Measurements from ENCODE around the gene UBTD2. TPM values are rescaled to one million over a fixed set of nuclear protein-coding genes. Genes with fewer than 3 reads are reported as not detected.

UBTD2 gene
- total and polyA plus RNA-seq, 2 donors from 2014 or later = 12.9 to 17.8 TPM

GRCh38 chr5:172285226-172286143 is 1.9 kb upstream of the UBTD2 start:
- FAIRE-seq = no peak
- TF ChIP-seq CTCF (IDR thresholded peaks at IDR 0.05; ENCODE audit: borderline replicate concordance, extremely low read depth, insufficient read depth) = no peak
- intact Hi-C loops (cut with DNase I) = no loop called here
- H3K9me3 ChIP-seq (ENCODE audit: control insufficient read depth in 2 of 3, insufficient read depth in 1 of 3, low read length in 3 of 3) = no peaks in the 10 kb centered on the region
- peaks cover 0 to 7% (median 3%) of the 10 kb centered on the region in 3 donors for H3K4me1 ChIP-seq (ENCODE audit: control insufficient read depth in 2 of 3, insufficient read depth in 2 of 3, low read depth in 1 of 3, low read length in 3 of 3)
- H3K4me3 ChIP-seq (ENCODE audit: low read length in 3 of 3) = no peak overlapping the region
- DNase-seq = no peak
- H3K27ac ChIP-seq (ENCODE audit: low read depth in 2 of 2, low read length in 2 of 2) = no peak overlapping the region
- H3K9ac ChIP-seq (ENCODE audit: low read length in 3 of 3) = no peak overlapping the region
- H3K27me3 ChIP-seq (ENCODE audit: control insufficient read depth, insufficient read depth, low read length) = no peaks in the 10 kb centered on the region
- no peaks in the 10 kb centered on the region for H3K36me3 ChIP-seq (ENCODE audit: control insufficient read depth in 2 of 3, insufficient read depth in 3 of 3, low read length in 3 of 3)

GRCh38 chr5:172284611-172284980 is 1.0 kb upstream of the UBTD2 start:
- Histone ChIP-seq H3K27ac (ENCODE audit: low read depth in 2 of 2, low read length in 2 of 2) (peak overlapping the region; percentile 32 to 48), H3K9me3 (ENCODE audit: control insufficient read depth in 2 of 3, insufficient read depth in 1 of 3, low read length in 3 of 3) (no peaks in the 10 kb centered on the region), H3K9ac (ENCODE audit: low read length in 3 of 3) (peak overlapping the region; percentile 51 to 84 (median 59)), H3K27me3 (ENCODE audit: control insufficient read depth, insufficient read depth, low read length) (no peaks in the 10 kb centered on the region), H3K36me3 (ENCODE audit: control insufficient read depth in 2 of 3, insufficient read depth in 3 of 3, low read length in 3 of 3) (no peaks in the 10 kb centered on the region), H3K4me1 (ENCODE audit: control insufficient read depth in 2 of 3, insufficient read depth in 2 of 3, low read depth in 1 of 3, low read length in 3 of 3) (peaks cover 0 to 7% (median 3%) of the 10 kb centered on the region in 3 donors), H3K4me3 (ENCODE audit: low read length in 3 of 3) (peak overlapping the region; percentile 74 to 90 (median 74))
- DNase-seq (peak in 2 of 5 donors; percentile 38 to 63), FAIRE-seq (no peak)
- TF ChIP-seq CTCF (IDR thresholded peaks at IDR 0.05; ENCODE audit: borderline replicate concordance, extremely low read depth, insufficient read depth) = no peak
- intact Hi-C loops (cut with DNase I) = no loop called here

GRCh38 chr5:172283862-172284610 is 472 bp upstream of the UBTD2 start:
- Histone ChIP-seq H3K27me3 (ENCODE audit: control insufficient read depth, insufficient read depth, low read length) (no peaks in the 10 kb centered on the region), H3K4me3 (ENCODE audit: low read length in 3 of 3) (peak overlapping the region; percentile 74 to 90 (median 74)), H3K4me1 (ENCODE audit: control insufficient read depth in 2 of 3, insufficient read depth in 2 of 3, low read depth in 1 of 3, low read length in 3 of 3) (peaks cover 0 to 7% (median 3%) of the 10 kb centered on the region in 3 donors), H3K9ac (ENCODE audit: low read length in 3 of 3) (peak overlapping the region; percentile 51 to 84 (median 59)), H3K9me3 (ENCODE audit: control insufficient read depth in 2 of 3, insufficient read depth in 1 of 3, low read length in 3 of 3) (no peaks in the 10 kb centered on the region), H3K27ac (ENCODE audit: low read depth in 2 of 2, low read length in 2 of 2) (peak overlapping the region; percentile 32 to 48), H3K36me3 (ENCODE audit: control insufficient read depth in 2 of 3, insufficient read depth in 3 of 3, low read length in 3 of 3) (no peaks in the 10 kb centered on the region)
- FAIRE-seq (no peak), DNase-seq (peak; percentile 90 to 96 (median 93))
- intact Hi-C loops (cut with DNase I) = no loop called here
- TF ChIP-seq CTCF (IDR thresholded peaks at IDR 0.05; ENCODE audit: borderline replicate concordance, extremely low read depth, insufficient read depth) = no peak

Measured in kidney (tissue), 14 donors.